DND-41 (cell line): ENCODE results near the gene ACP2.

Source experiments
- ATAC-seq: fragments of 200-7000 bp; cut with Tn5 transposase; 3 replicates; pipeline ENCODE4 v1.9.1; 2021; ENCODE audit warnings: low read depth; ENCODE audit not compliant: insufficient read depth
- DNase-seq: peaks from one replicate; pipeline ENCODE4 v3.0.0-alpha.2; 2020
- H2AFZ ChIP-seq: 2 replicates; pipeline ENCODE4 v1.6.0; 2012; ENCODE audit warnings: low read depth, low read length
- H3K27ac ChIP-seq: 2 replicates; pipeline ENCODE4 v1.5.1; 2012; ENCODE audit warnings: low read length, inconsistent platforms
- H3K27me3 ChIP-seq: fragments of 200-600 bp; sonication (generic); 2 replicates; pipeline ENCODE4 v1.6.0; 2012; ENCODE audit warnings: low read length, mild to moderate bottlenecking, inconsistent platforms; ENCODE audit not compliant: insufficient read depth, poor library complexity
- H3K36me3 ChIP-seq: 2 replicates; pipeline ENCODE4 v1.5.1; 2012; ENCODE audit warnings: low read length, inconsistent platforms; ENCODE audit not compliant: insufficient read depth
- H3K4me1 ChIP-seq: 2 replicates; pipeline ENCODE4 v1.5.1; 2012; ENCODE audit warnings: mild to moderate bottlenecking, low read length; ENCODE audit not compliant: insufficient read depth
- H3K4me2 ChIP-seq: 2 replicates; pipeline ENCODE4 v1.6.0; 2012; ENCODE audit warnings: mild to moderate bottlenecking, moderate library complexity, low read length, inconsistent platforms; ENCODE audit not compliant: insufficient read depth
- H3K4me3 ChIP-seq, 2 experiments: fragments of 200-600 bp in 1 of 2; shearing (Covaris generic) in 1 of 2; 2 replicates each; pipeline ENCODE4 v1.5.1; 2012 to 2016; ENCODE audit warnings: inconsistent platforms in 2 of 2, low read length in 2 of 2, mild to moderate bottlenecking in 2 of 2, low read depth in 1 of 2, moderate library complexity in 1 of 2
- H3K79me2 ChIP-seq: 2 replicates; pipeline ENCODE4 v1.6.0; 2012; ENCODE audit warnings: low read length, inconsistent platforms; ENCODE audit not compliant: insufficient read depth
- H3K9ac ChIP-seq: 2 replicates; pipeline ENCODE4 v1.6.0; 2012; ENCODE audit warnings: low read depth, mild to moderate bottlenecking, inconsistent platforms, low read length, moderate library complexity
- H3K9me3 ChIP-seq: 2 replicates; pipeline ENCODE4 v1.5.1; 2012; ENCODE audit warnings: low read length, moderate library complexity, mild to moderate bottlenecking, inconsistent platforms; ENCODE audit not compliant: insufficient read depth, severe bottlenecking
- H4K20me1 ChIP-seq: 2 replicates; pipeline ENCODE4 v1.6.0; 2012; ENCODE audit warnings: low read length; ENCODE audit not compliant: insufficient read depth
- CTCF ChIP-seq: IDR thresholded peaks from 2 replicates; pipeline ENCODE4 v1.5.1; 2012; ENCODE audit warnings: borderline replicate concordance, low read length, moderate library complexity, mild to moderate bottlenecking; ENCODE audit not compliant: poor library complexity, severe bottlenecking; ENCODE audit errors: extremely low read depth
- EZH2 ChIP-seq: IDR thresholded peaks from 3 replicates; pipeline ENCODE4 v1.6.1; 2012; ENCODE audit warnings: borderline replicate concordance, low read depth, mild to moderate bottlenecking, moderate library complexity, low read length, inconsistent platforms; ENCODE audit not compliant: severe bottlenecking

The ACP2 gene

GRCh38 chr11:47236482-47236881 is 12.1 kb downstream of the ACP2 start:
- Histone ChIP-seq H3K27me3 (no peaks in the 10 kb centered on the region), H3K27ac (no peak overlapping the region), H3K4me2 (no peak overlapping the region), H3K79me2 (no peaks in the 10 kb centered on the region), H3K4me3 (no peak overlapping the region), H3K9me3 (no peaks in the 10 kb centered on the region), H2AFZ (no peak overlapping the region), H4K20me1 (no peaks in the 10 kb centered on the region), H3K4me1 (no peaks in the 10 kb centered on the region), H3K9ac (no peak overlapping the region), H3K36me3 (peaks cover 63% of the 10 kb centered on the region)
- no peak for DNase-seq
- no peak for ATAC-seq
- TF ChIP-seq EZH2 (no peak), CTCF (no peak)

- Histone ChIP-seq H2AFZ (no peak overlapping the region), H3K9ac (no peak overlapping the region)
- no peak; the same call in 2 of the 3 replicates for ATAC-seq
Measured at GRCh38 chr11:47235163-47235562, 13.5 kb downstream of the ACP2 start.

GRCh38 chr11:47234669-47235100 is 13.9 kb downstream of the ACP2 start:
- peaks cover 63% of the 10 kb centered on the region for H3K36me3 ChIP-seq

More at GRCh38 chr11:47235163-47235562, 13.5 kb downstream of the ACP2 start:
- Histone ChIP-seq H3K4me1 (no peaks in the 10 kb centered on the region), H3K4me2 (no peak overlapping the region), H3K9me3 (no peaks in the 10 kb centered on the region), H4K20me1 (no peaks in the 10 kb centered on the region), H3K36me3 (peaks cover 65% of the 10 kb centered on the region), H3K79me2 (no peaks in the 10 kb centered on the region), H3K27me3 (no peaks in the 10 kb centered on the region), H3K4me3 (no peak overlapping the region), H3K27ac (no peak overlapping the region)
- no peak for DNase-seq
- no peak for TF ChIP-seq EZH2

More at GRCh38 chr11:47234669-47235100, 13.9 kb downstream of the ACP2 start:
- Histone ChIP-seq H3K4me3 (no peak overlapping the region), H4K20me1 (no peaks in the 10 kb centered on the region), H3K9me3 (no peaks in the 10 kb centered on the region), H3K27ac (no peak overlapping the region), H3K4me1 (no peaks in the 10 kb centered on the region), H2AFZ (no peak overlapping the region), H3K4me2 (no peak overlapping the region), H3K79me2 (no peaks in the 10 kb centered on the region), H3K9ac (no peak overlapping the region), H3K27me3 (no peaks in the 10 kb centered on the region)
- TF ChIP-seq CTCF: no peak
- TF ChIP-seq EZH2: no peak
- ATAC-seq (peak; percentile 45), DNase-seq (peak; percentile 48)
